Measurements from ENCODE around the gene SH2D4B.
"Not testable (repeated sequence)": the region's sequence is repeated elsewhere in the genome, so short reads cannot be mapped to it uniquely, and the experiment has no call there.

Gene SH2D4B

DNA sequence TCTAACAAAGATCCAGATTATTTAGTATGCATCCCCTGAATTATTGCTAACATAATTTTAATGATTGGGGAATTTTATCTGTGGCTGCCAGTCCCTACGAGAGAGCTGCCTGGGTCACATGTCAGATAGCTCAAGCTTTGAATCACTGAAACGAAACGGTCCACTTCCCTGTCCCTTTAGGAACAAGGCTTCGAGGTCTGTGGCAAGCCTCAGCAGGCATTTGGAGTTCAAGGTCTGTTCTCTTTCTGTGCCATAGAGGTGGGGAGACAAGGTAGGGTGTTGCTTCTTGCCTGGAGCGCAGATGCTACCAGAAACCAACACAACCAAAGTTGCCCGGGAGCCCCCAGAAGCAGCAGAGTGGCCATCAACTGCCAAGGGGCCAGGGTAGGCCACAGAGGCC is 13.9 kb upstream of the SH2D4B start:
- DNase-seq (ENCODE audit: insufficient read length, low spot score) (no peak), FAIRE-seq (no peak)

GRCh38 chr10:80524190-80524909 is 13.4 kb upstream of the SH2D4B start:
- DNase-seq (ENCODE audit: insufficient read length, low spot score) (no peak), FAIRE-seq (no peak)

GRCh38 chr10:80526218-80526617 is 11.5 kb upstream of the SH2D4B start:
- FAIRE-seq: no peak
- no peak for DNase-seq (ENCODE audit: insufficient read length, low spot score)

GRCh38 chr10:80526742-80527141 is 11.0 kb upstream of the SH2D4B start:
- no peak for DNase-seq (ENCODE audit: insufficient read length, low spot score)
- no peak for FAIRE-seq

DNA sequence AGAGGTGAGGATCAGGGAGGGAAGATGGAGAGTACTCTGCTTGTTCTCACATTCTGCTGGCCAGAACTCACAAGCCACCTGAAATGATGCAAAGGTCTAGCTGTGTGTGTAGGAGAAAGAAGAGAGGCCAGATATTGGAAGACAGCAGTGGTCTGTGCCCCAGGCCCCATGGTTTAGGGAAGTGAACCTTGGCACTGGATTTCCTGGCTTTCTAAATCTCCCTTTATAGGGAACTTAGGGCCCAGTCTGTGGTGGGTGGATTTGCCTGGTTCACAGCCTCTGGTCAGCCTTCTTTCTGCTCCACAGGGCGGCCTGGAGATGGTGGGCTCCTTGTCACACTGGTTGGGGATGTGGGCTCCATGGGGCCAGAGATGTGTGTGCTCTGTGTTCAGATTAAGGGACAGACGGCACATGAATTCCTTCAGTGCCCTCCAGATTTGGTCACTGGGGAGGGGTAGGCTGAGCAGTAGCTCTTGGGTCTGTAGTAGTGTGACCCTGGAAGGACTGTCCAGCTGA is 9.5 kb upstream of the SH2D4B start:
- DNase-seq (ENCODE audit: insufficient read length, low spot score) (no peak), FAIRE-seq (no peak)

DNA sequence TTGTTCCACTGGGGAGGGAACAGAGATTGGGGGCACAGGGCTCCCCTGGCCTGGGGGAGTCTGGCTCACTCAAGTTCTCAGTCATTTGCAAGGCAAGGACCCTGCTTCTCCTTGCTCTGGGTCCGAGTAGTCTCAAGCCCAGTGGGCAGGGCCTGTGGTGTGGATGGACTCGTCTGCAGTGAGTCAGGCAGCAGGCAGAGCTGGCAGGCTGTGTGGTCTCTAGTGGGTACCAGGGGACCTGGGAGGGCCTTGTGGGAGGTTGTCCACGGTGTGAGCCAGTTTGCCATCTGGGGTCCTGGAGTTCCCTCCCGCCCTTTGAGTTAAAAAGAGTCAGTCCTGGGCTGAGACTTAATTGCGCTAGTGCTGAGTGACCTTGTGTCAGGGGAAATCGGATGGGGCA is 8.8 kb upstream of the SH2D4B start:
- FAIRE-seq: no peak

DNA sequence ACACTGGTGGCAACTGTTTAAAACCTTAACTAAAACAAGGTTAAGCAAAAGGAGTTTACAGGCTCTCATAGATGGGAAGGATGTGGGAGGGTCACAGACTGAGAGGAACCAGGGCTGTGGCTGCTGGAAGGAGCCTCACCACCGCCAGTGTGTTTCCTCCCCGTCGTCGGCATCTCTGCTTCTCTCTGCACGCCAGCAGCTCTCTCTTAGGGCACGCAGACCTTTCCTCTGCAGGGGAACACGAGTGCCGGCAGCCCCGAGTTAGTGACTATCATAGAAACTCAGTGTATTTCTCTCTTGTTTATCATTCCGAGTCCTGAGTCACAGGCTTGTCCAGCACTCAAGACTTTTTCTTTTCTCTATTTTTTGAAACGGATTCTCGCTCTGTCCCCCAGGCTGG is 8.1 kb upstream of the SH2D4B start:
- no peak for FAIRE-seq
- no peak for DNase-seq (ENCODE audit: insufficient read length, low spot score)

More for the DNA sequence above, 8.8 kb upstream of the SH2D4B start:
- no peak for DNase-seq (ENCODE audit: insufficient read length, low spot score)

DNA sequence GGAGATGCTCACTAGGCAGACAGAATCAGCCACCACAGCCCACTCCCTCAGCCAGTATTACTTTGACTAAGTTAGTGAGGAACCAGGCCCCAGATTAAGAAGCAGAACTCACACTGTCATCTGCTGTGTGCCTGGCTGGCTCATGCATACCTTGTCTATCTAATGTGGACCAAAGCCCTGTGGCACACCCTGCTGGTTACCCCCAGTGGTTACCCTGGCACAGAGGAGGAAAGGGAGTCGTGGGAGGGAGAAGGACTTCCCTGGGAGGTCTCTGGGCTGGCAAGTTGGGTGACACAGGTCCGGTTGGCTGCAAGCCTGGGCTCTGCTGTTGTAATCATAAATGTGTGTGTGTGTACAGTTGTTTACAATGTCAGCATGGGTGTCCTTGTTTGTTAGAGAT is 7.5 kb upstream of the SH2D4B start:
- no peak for FAIRE-seq
- DNase-seq (ENCODE audit: insufficient read length, low spot score): peak; percentile 58

GRCh38 chr10:80530816-80531215 is 6.9 kb upstream of the SH2D4B start:
- DNase-seq (ENCODE audit: insufficient read length, low spot score) (no peak), FAIRE-seq (no peak)

GRCh38 chr10:80532571-80532970 is 5.1 kb upstream of the SH2D4B start:
- DNase-seq (ENCODE audit: insufficient read length, low spot score) (no peak), FAIRE-seq (no peak)

GRCh38 chr10:80534059-80534458 is 3.6 kb upstream of the SH2D4B start:
- not testable (repeated sequence) for DNase-seq (ENCODE audit: insufficient read length, low spot score); FAIRE-seq

DNA sequence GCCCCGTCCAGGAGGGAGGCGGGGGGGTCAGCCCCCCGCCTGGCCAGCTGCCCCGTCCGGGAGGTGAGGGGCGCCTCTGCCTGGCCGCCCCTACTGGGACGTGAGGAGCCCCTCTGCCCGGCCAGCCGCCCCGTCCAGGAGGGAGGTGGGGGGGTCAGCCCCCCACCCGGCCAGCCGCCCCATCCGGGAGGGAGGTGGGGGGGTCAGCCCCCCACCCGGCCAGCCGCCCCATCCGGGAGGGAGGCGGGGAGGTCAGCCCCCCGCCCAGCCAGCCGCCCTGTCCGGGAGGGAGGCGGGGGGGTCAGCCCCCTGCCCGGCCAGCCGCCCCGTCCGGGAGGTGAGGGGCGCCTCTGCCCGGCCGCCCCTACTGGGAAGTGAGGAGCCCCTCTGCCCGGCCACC is 3.1 kb upstream of the SH2D4B start:
- not testable (repeated sequence) for FAIRE-seq; DNase-seq (ENCODE audit: insufficient read length, low spot score)

DNA sequence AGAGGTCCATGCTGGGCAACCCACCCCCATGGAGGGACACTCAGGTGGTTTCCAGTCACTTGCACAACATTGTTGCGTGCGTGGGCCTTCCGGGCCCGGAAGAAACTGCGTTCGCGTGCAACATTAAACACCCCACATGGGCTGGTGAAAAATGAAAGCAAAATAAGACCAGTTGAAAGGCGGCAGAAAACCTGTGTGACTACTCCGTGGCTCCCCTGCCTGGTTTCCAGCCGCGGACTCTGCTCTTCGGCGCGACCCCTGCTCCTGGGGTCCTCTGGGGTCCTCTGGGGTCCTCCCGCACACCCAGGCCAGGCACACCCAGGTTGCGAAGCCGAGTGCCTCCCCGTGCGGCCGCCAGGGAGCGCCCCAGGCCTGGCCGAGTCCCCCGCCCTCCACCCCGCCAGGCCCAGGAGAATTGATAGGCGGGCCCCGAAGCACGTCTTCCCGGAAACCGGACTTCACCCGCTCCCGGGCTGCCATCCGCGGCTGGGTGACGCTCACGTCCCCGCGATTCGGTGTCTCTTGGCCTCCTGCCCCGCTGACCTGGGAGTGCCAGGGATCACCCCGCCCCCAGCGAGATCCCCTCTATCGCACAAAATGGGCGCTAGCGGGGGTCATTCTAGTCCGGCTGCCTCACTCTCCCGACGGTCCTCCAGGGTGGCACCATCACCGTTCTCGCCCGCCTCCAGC is 1.9 kb upstream of the SH2D4B start:
- no peak for FAIRE-seq

DNA sequence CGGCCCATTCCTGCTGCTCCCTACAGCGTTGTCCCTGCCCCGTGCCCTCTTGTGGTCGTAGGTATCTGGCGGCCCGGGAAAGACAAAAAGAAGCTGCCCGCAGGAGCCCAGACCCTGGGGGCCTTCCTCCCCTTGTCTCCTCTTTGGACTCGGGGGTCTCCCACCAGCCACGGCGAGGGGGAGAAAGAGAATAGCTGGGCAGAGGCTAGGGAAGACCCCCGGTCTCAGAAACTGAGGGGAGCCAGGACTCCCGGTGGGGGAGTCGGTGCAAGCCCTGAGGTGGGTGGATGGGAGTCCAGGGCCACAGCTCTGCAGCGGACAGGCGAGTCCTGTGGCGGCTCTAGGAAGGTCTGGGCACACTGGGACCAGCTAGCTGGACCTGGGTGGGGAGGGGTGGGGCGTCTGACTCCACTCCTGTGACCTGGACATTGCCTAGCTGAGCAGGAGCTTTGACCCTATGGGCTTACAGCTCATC is 1.3 kb upstream of the SH2D4B start:
- no peak for FAIRE-seq
- DNase-seq (ENCODE audit: insufficient read length, low spot score): no peak

More for the DNA sequence above, 1.9 kb upstream of the SH2D4B start:
- DNase-seq (ENCODE audit: insufficient read length, low spot score): no peak

- FAIRE-seq (no peak), DNase-seq (ENCODE audit: insufficient read length, low spot score) (no peak)
These were observed 491 bp upstream of the SH2D4B start for GRCh38 chr10:80537086-80537735.

DNA sequence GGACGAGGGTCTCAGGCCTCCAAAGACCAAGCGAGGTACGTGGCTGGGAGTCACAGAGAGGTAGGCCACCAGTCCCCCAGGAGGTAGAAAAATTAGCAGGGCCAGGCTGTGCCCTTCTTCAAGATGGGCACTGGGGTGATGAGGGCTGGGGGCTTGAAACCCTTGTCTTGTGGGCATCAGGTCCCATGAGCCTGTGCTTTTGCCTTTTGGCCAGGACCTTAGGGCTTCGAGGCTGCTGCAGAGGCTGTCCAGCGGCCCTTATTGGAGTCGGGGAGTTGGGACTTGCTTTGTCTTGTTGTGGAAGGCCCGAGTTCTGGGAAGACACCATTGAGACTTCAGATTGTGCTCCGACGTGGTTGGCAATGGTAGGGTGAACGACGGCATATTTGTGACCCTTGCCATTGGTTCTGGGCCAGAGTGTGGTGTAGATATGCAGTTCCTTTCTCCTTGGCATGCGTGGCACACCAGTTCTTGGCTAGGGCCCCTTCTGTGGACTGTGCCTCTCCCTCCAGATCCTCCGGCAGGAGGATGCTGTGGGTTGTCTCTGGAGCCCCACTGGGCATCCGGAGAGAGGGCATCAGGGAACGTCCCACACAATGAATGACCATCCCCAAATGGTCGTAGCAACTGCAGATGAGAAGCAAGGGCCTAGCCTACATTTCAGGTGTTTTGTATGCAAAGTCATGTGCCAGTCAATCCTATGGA is 931 bp downstream of the SH2D4B start:
- no peak for FAIRE-seq
- no peak for DNase-seq (ENCODE audit: insufficient read length, low spot score)

DNA sequence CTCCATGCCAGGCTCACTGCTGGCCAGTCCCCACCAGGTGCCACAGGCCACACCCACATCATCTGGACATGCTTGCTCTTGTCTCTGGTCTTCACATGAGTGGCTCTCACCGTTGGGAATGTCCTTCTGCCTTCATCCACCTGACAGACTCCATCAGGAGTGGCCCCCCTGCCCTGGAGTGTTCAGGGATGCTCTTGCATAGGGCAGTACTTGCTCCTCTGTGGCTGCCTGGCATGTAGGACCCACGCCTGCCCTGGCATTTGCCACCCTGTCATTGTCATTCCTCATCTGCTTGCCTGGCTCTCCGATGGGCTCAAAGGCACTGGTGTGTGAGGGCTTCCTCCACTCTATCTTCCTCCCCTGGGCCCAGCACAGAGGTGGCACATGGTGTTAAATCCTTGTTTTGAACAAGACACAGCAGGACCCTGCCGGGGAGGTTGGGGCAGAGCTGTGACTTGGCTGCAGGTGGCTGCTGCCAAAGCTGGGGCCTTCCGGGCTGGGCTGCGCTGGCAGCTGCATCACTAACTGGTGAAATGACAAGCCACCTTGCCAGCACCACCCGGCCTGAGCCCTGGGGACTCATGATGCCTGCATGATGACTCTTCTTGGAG is 1.8 kb downstream of the SH2D4B start:
- no peak for FAIRE-seq
- no peak for DNase-seq (ENCODE audit: insufficient read length, low spot score)

- DNase-seq (ENCODE audit: insufficient read length, low spot score) (no peak), FAIRE-seq (no peak)
These were observed 2.4 kb downstream of the SH2D4B start for GRCh38 chr10:80540136-80540535.

DNA sequence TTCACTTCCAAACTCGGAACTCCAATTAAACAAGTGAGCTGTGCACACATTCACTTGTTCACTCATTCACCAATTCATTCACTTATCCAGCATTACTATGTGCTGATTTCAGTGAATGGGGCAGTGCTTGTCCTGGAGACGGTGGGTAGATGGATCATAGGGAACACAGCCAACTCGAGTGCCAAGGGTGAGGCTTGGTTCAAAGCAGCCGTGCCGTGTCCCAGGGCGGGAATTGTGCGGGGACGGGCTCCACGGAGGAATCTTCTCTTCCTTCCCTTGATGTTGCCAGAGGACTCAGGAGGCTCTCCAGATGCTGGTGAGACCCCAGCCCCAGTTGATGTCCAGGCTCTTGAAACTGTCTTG is 2.9 kb downstream of the SH2D4B start:
- FAIRE-seq (no peak), DNase-seq (ENCODE audit: insufficient read length, low spot score) (no peak)

GRCh38 chr10:80540981-80541750 is 3.5 kb downstream of the SH2D4B start:
- no peak for FAIRE-seq
- no peak for DNase-seq (ENCODE audit: insufficient read length, low spot score)

Data from HTR-8/SVneo (cell line).